DMS53 treated with DMSO at 0.1 percent for 48 hours (cell line): ENCODE measurements around the gene CAMK4.

ENCODE experiments used
- DNase-seq: peaks from one replicate; lab custom pipeline; 2025; ENCODE audit not compliant: unreplicated experiment; lab: John Stamatoyannopoulos, UW

CAMK4 gene

GRCh38 chr5:111223787-111224560 is at the start of gene CAMK4:
CAMK4 (plus strand) TSS chr5:111224384; CDS start chr5:111224484, 100 bp downstream.
- DNase-seq, result peak; percentile 34

GRCh38 chr5:111183064-111183463 is 41.1 kb upstream of the CAMK4 start:
- DNase-seq, result no peak

GRCh38 chr5:111187079-111187478 is 37.1 kb upstream of the CAMK4 start:
- DNase-seq, result no peak

- no peak for DNase-seq
Measured at GRCh38 chr5:111194053-111194452, 30.1 kb upstream of the CAMK4 start.

- no peak for DNase-seq
Measured at GRCh38 chr5:111194925-111195324, 29.3 kb upstream of the CAMK4 start.

GRCh38 chr5:111197523-111197922 is 26.7 kb upstream of the CAMK4 start:
- DNase-seq, result no peak

- no peak for DNase-seq
Measured at GRCh38 chr5:111198281-111198966, 25.8 kb upstream of the CAMK4 start.

- no peak for DNase-seq
Measured at GRCh38 chr5:111200828-111201227, 23.4 kb upstream of the CAMK4 start.

GRCh38 chr5:111201705-111202104 is 22.5 kb upstream of the CAMK4 start:
- DNase-seq, result no peak

GRCh38 chr5:111211341-111211740 is 12.8 kb upstream of the CAMK4 start:
- no peak for DNase-seq

- DNase-seq, result no peak
Measured at GRCh38 chr5:111214052-111214742, 10.0 kb upstream of the CAMK4 start.

GRCh38 chr5:111215971-111216370 is 8.2 kb upstream of the CAMK4 start:
- DNase-seq, result no peak

- DNase-seq, result no peak
Measured at GRCh38 chr5:111221139-111221538, 3.0 kb upstream of the CAMK4 start.

- DNase-seq, result peak; percentile 6
Measured at GRCh38 chr5:111223101-111223786, 940 bp upstream of the CAMK4 start.

- DNase-seq, result no peak
Measured at GRCh38 chr5:111224561-111225345, 569 bp downstream of the CAMK4 start.

- no peak for DNase-seq
Measured at GRCh38 chr5:111225926-111226325, 1.7 kb downstream of the CAMK4 start.

GRCh38 chr5:111226556-111226955 is 2.4 kb downstream of the CAMK4 start:
- DNase-seq, result no peak

- DNase-seq, result no peak
Measured at GRCh38 chr5:111227226-111227782, 3.1 kb downstream of the CAMK4 start.

GRCh38 chr5:111227801-111228200 is 3.6 kb downstream of the CAMK4 start:
- DNase-seq, result no peak

GRCh38 chr5:111228520-111229220 is 4.5 kb downstream of the CAMK4 start:
- no peak for DNase-seq
